K562 (cell line): ENCODE measurements around the gene SUDS3. TPM values are rescaled to one million over a fixed set of nuclear protein-coding genes. Genes with fewer than 3 reads are reported as not detected.

Source experiments
- CTBP1 ChIP-seq: fragments of 450-650 bp; IDR thresholded peaks from 2 replicates; pipeline ENCODE4 v1.6.1; 2016; ENCODE audit warnings: borderline replicate concordance
- ETS2 ChIP-seq: IDR thresholded peaks from 2 replicates; pipeline ENCODE4 v1.6.1; 2016; ENCODE audit warnings: borderline replicate concordance, missing genetic modification characterization, mild to moderate bottlenecking, moderate library complexity, missing compliant biosample characterization; ENCODE audit not compliant: poor library complexity, severe bottlenecking
- FOS ChIP-seq: IDR thresholded peaks from 3 replicates; pipeline ENCODE4 v1.6.1; 2011; ENCODE audit not compliant: insufficient read length; ENCODE audit errors: extremely low read depth
- GTF2F1 ChIP-seq: IDR thresholded peaks from 2 replicates; pipeline ENCODE4 v1.6.1; 2011; ENCODE audit warnings: low read depth, low read length, improper control_type of control experiment
- HDAC6 ChIP-seq: IDR thresholded peaks from 2 replicates; pipeline ENCODE4 v1.6.1; 2012; ENCODE audit warnings: low read depth, mild to moderate bottlenecking, control low read depth, inconsistent platforms, low read length, moderate library complexity
- MCM3 ChIP-seq: fragments of 450-650 bp; IDR thresholded peaks from 2 replicates; pipeline ENCODE4 v1.6.1; 2016
- ZKSCAN8 ChIP-seq: fragments of 200-800 bp; sonication (Bioruptor generic); IDR thresholded peaks from 2 replicates; pipeline ENCODE4 v1.6.1; 2016; ENCODE audit warnings: missing genetic modification characterization, missing compliant biosample characterization
- ZNF140 ChIP-seq: fragments of 250-450 bp; sonication (Bioruptor Pico); IDR thresholded peaks from 2 replicates; pipeline ENCODE4 v1.8.0; 2021; ENCODE audit warnings: moderate library complexity, mild to moderate bottlenecking, inconsistent platforms
- polyA plus RNA-seq, 8 experiments: library from polyadenylated mRNA; depleted of rRNA in 4 of 8; stranded (reverse) in 5 of 8; unstranded in 3 of 8; fragments of >200 nt; fragmentation: Nextera tagmentation in 2 of 8; fragmentation: Illumina TruSeq in 1 of 8; extraction: Ambion mirVana in 2 of 8; extraction: Trizol in 1 of 8; gene quantifications; 2 replicates each; pipeline versions ENCODE4 v1.2.1 to v1.2.3, GENCODE V29; 2011 to 2014; ENCODE audit warnings: inconsistent platforms in 1 of 8, missing spikeins in 1 of 8
- total RNA-seq, 7 experiments: library from RNA; depleted of rRNA in 6 of 7; stranded (reverse); fragments of >200 nt in 6 of 7; fragmentation: Illumina TruSeq in 2 of 7; extraction: Trizol in 2 of 7; gene quantifications; 2 replicates each; pipeline versions ENCODE4 v1.2.1 to v1.2.3, GENCODE V29; 2011 to 2021; ENCODE audit warnings: low replicate concordance in 1 of 7
- TF ChIP-seq, protein P1 (sequence below): fragments of 250-450 bp; sonication (Bioruptor Pico); IDR thresholded peaks from 2 replicates; pipeline ENCODE4 v1.8.0; 2022; ENCODE audit warnings: moderate library complexity, mild to moderate bottlenecking, inconsistent platforms
- TF ChIP-seq, protein P2 (sequence below): fragments of 200-600 bp; sonication (generic); IDR thresholded peaks from one replicate; pipeline ENCODE4 v1.6.1; 2012; ENCODE audit warnings: mild to moderate bottlenecking, low read depth, low read length, inconsistent platforms
- TF ChIP-seq, protein P3 (sequence below): IDR thresholded peaks from 2 replicates; pipeline ENCODE4 v1.6.1; 2012; ENCODE audit warnings: low read depth, low read length, improper control_type of control experiment, borderline replicate concordance

Gene SUDS3
- total and polyA plus RNA-seq, 9 of the 15 experiments (the other 6 are each of a cell fraction or from before 2014, with no cell fraction given): 6.6 to 30.5 (median 23.3) TPM

DNA sequence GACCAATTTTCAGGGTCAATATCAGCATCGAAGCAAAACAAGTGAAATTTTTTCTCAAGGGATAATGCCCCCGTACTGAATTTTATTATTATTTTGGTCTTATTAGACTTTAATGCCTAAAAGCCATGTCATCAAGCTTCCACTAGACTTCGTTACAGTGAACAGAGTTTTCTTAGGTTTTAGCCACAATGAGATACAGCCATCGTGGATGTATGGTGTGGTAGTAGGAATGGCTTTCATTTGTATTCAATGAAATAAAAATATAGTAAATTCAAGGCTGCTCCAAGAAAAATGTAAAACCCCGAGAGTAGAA lies 15.3 kb upstream of the SUDS3 start (continued):
- TF ChIP-seq, protein P1, sequence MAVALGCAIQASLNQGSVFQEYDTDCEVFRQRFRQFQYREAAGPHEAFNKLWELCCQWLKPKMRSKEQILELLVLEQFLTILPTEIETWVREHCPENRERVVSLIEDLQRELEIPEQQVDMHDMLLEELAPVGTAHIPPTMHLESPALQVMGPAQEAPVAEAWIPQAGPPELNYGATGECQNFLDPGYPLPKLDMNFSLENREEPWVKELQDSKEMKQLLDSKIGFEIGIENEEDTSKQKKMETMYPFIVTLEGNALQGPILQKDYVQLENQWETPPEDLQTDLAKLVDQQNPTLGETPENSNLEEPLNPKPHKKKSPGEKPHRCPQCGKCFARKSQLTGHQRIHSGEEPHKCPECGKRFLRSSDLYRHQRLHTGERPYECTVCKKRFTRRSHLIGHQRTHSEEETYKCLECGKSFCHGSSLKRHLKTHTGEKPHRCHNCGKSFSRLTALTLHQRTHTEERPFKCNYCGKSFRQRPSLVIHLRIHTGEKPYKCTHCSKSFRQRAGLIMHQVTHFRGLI (CRISPR knock-in tag): no peak
- no peak for TF ChIP-seq GTF2F1
- TF ChIP-seq ETS2 (tag): no peak
- TF ChIP-seq FOS: no peak
- TF ChIP-seq, protein P2, sequence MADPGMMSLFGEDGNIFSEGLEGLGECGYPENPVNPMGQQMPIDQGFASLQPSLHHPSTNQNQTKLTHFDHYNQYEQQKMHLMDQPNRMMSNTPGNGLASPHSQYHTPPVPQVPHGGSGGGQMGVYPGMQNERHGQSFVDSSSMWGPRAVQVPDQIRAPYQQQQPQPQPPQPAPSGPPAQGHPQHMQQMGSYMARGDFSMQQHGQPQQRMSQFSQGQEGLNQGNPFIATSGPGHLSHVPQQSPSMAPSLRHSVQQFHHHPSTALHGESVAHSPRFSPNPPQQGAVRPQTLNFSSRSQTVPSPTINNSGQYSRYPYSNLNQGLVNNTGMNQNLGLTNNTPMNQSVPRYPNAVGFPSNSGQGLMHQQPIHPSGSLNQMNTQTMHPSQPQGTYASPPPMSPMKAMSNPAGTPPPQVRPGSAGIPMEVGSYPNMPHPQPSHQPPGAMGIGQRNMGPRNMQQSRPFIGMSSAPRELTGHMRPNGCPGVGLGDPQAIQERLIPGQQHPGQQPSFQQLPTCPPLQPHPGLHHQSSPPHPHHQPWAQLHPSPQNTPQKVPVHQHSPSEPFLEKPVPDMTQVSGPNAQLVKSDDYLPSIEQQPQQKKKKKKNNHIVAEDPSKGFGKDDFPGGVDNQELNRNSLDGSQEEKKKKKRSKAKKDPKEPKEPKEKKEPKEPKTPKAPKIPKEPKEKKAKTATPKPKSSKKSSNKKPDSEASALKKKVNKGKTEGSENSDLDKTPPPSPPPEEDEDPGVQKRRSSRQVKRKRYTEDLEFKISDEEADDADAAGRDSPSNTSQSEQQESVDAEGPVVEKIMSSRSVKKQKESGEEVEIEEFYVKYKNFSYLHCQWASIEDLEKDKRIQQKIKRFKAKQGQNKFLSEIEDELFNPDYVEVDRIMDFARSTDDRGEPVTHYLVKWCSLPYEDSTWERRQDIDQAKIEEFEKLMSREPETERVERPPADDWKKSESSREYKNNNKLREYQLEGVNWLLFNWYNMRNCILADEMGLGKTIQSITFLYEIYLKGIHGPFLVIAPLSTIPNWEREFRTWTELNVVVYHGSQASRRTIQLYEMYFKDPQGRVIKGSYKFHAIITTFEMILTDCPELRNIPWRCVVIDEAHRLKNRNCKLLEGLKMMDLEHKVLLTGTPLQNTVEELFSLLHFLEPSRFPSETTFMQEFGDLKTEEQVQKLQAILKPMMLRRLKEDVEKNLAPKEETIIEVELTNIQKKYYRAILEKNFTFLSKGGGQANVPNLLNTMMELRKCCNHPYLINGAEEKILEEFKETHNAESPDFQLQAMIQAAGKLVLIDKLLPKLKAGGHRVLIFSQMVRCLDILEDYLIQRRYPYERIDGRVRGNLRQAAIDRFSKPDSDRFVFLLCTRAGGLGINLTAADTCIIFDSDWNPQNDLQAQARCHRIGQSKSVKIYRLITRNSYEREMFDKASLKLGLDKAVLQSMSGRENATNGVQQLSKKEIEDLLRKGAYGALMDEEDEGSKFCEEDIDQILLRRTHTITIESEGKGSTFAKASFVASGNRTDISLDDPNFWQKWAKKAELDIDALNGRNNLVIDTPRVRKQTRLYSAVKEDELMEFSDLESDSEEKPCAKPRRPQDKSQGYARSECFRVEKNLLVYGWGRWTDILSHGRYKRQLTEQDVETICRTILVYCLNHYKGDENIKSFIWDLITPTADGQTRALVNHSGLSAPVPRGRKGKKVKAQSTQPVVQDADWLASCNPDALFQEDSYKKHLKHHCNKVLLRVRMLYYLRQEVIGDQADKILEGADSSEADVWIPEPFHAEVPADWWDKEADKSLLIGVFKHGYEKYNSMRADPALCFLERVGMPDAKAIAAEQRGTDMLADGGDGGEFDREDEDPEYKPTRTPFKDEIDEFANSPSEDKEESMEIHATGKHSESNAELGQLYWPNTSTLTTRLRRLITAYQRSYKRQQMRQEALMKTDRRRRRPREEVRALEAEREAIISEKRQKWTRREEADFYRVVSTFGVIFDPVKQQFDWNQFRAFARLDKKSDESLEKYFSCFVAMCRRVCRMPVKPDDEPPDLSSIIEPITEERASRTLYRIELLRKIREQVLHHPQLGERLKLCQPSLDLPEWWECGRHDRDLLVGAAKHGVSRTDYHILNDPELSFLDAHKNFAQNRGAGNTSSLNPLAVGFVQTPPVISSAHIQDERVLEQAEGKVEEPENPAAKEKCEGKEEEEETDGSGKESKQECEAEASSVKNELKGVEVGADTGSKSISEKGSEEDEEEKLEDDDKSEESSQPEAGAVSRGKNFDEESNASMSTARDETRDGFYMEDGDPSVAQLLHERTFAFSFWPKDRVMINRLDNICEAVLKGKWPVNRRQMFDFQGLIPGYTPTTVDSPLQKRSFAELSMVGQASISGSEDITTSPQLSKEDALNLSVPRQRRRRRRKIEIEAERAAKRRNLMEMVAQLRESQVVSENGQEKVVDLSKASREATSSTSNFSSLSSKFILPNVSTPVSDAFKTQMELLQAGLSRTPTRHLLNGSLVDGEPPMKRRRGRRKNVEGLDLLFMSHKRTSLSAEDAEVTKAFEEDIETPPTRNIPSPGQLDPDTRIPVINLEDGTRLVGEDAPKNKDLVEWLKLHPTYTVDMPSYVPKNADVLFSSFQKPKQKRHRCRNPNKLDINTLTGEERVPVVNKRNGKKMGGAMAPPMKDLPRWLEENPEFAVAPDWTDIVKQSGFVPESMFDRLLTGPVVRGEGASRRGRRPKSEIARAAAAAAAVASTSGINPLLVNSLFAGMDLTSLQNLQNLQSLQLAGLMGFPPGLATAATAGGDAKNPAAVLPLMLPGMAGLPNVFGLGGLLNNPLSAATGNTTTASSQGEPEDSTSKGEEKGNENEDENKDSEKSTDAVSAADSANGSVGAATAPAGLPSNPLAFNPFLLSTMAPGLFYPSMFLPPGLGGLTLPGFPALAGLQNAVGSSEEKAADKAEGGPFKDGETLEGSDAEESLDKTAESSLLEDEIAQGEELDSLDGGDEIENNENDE: no peak
- TF ChIP-seq HDAC6: no peak
- TF ChIP-seq, protein P3, sequence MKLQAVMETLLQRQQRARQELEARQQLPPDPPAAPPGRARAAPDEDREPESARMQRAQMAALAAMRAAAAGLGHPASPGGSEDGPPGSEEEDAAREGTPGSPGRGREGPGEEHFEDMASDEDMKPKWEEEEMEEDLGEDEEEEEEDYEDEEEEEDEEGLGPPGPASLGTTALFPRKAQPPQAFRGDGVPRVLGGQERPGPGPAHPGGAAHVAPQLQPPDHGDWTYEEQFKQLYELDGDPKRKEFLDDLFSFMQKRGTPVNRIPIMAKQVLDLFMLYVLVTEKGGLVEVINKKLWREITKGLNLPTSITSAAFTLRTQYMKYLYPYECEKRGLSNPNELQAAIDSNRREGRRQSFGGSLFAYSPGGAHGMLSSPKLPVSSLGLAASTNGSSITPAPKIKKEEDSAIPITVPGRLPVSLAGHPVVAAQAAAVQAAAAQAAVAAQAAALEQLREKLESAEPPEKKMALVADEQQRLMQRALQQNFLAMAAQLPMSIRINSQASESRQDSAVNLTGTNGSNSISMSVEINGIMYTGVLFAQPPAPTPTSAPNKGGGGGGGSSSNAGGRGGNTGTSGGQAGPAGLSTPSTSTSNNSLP: peak; percentile 5; the same call in 1 of the 2 replicates
- TF ChIP-seq ZKSCAN8 (CRISPR knock-in tag): no peak
- TF ChIP-seq MCM3: no peak
- TF ChIP-seq ZNF140 (CRISPR knock-in tag): no peak
- TF ChIP-seq CTBP1: no peak
